Measurements from ENCODE around the gene USP46. TPM values are rescaled to one million over a fixed set of nuclear protein-coding genes. Genes with fewer than 3 reads are reported as not detected.

The USP46 gene
- total RNA-seq, 1 experiment from 2014 or later = 16.8 TPM

- H3K9me3 Mint-ChIP-seq (ENCODE audit: unreplicated experiment) = no peaks in the 10 kb centered on the region
- intact Hi-C loops (cut with micrococcal nuclease) = no loop called here
- no peaks in the 10 kb centered on the region for H3K36me3 Mint-ChIP-seq (ENCODE audit: insufficient read depth, unreplicated experiment)
- H3K4me1 Mint-ChIP-seq (ENCODE audit: insufficient read depth, unreplicated experiment) = peaks cover 12% of the 10 kb centered on the region
- CTCF ChIA-PET = interaction anchor here (0.6 to 3.3 kb wide), 4 partner anchors 85 to 431 kb away, joined by 3 to 23 read pairs (median 3); no protein-coding TSS in a partner anchor
- no peak overlapping the region for H3K4me3 Mint-ChIP-seq (ENCODE audit: unreplicated experiment)
- POLR2A ChIA-PET = no interaction called here
- H3K27ac Mint-ChIP-seq (ENCODE audit: low read depth, unreplicated experiment) = no peak overlapping the region
- TF ChIP-seq CTCF (IDR thresholded peaks at IDR 0.05; ENCODE audit: unreplicated experiment) = no peak
- DNase-seq (ENCODE audit: unreplicated experiment) = no peak
- H3K27me3 Mint-ChIP-seq (ENCODE audit: insufficient read depth, unreplicated experiment) = no peaks in the 10 kb centered on the region
- BruUV-seq (replicated peaks) = no TSS peak
Measured at GRCh38 chr4:52551487-52551886, 107.6 kb downstream of the USP46 start.

GRCh38 chr4:52550186-52550585 is 108.9 kb downstream of the USP46 start:
- Mint-ChIP-seq H3K9me3 (ENCODE audit: unreplicated experiment) (no peaks in the 10 kb centered on the region), H3K4me1 (ENCODE audit: insufficient read depth, unreplicated experiment) (peaks cover 9% of the 10 kb centered on the region), H3K27ac (ENCODE audit: low read depth, unreplicated experiment) (no peak overlapping the region), H3K36me3 (ENCODE audit: insufficient read depth, unreplicated experiment) (no peaks in the 10 kb centered on the region), H3K4me3 (ENCODE audit: unreplicated experiment) (no peak overlapping the region), H3K27me3 (ENCODE audit: insufficient read depth, unreplicated experiment) (no peaks in the 10 kb centered on the region)
- no peak for TF ChIP-seq CTCF (IDR thresholded peaks at IDR 0.05; ENCODE audit: unreplicated experiment)
- no peak for DNase-seq (ENCODE audit: unreplicated experiment)
- BruUV-seq (replicated peaks) = no TSS peak
- intact Hi-C loops (cut with micrococcal nuclease) = no loop called here
- CTCF ChIA-PET = interaction anchor here (0.6 to 6.9 kb wide), 3 partner anchors 433 to 662 kb away, joined by 3 to 244 read pairs (median 3); no protein-coding TSS in a partner anchor
- POLR2A ChIA-PET = no interaction called here

GRCh38 chr4:52548818-52549570 is 110.1 kb downstream of the USP46 start:
- ChIA-PET CTCF (interaction anchor here (6.9 kb wide), 1 partner anchor 435 kb away, joined by 244 read pairs; no protein-coding TSS in a partner anchor), POLR2A (no interaction called here)
- no peak for DNase-seq (ENCODE audit: unreplicated experiment)
- intact Hi-C loops (cut with micrococcal nuclease) = loop anchor here (10.0 kb wide), 1 partner anchor 314 kb away; no protein-coding TSS in a partner anchor
- no peak overlapping the region for H3K4me3 Mint-ChIP-seq (ENCODE audit: unreplicated experiment)
- no peak overlapping the region for H3K27ac Mint-ChIP-seq (ENCODE audit: low read depth, unreplicated experiment)
- no peaks in the 10 kb centered on the region for H3K27me3 Mint-ChIP-seq (ENCODE audit: insufficient read depth, unreplicated experiment)
- BruUV-seq (replicated peaks) = no TSS peak
- no peaks in the 10 kb centered on the region for H3K4me1 Mint-ChIP-seq (ENCODE audit: insufficient read depth, unreplicated experiment)
- H3K9me3 Mint-ChIP-seq (ENCODE audit: unreplicated experiment) = no peaks in the 10 kb centered on the region
- TF ChIP-seq CTCF (IDR thresholded peaks at IDR 0.05; ENCODE audit: unreplicated experiment) = no peak
- no peaks in the 10 kb centered on the region for H3K36me3 Mint-ChIP-seq (ENCODE audit: insufficient read depth, unreplicated experiment)

GRCh38 chr4:52546449-52546848 is 112.7 kb downstream of the USP46 start:
- H3K27ac Mint-ChIP-seq (ENCODE audit: low read depth, unreplicated experiment) = no peak overlapping the region
- ChIA-PET POLR2A (interaction anchor here (2.1 kb wide), 1 partner anchor 436 kb away, joined by 5 read pairs; no protein-coding TSS in a partner anchor), CTCF (interaction anchor here (0.6 to 6.9 kb wide), 46 partner anchors 10 to 1689 kb away, joined by 3 to 244 read pairs (median 5); partner anchors contain the start of gene USP46)
- DNase-seq (ENCODE audit: unreplicated experiment) = no peak
- no TSS peak for BruUV-seq (replicated peaks)
- TF ChIP-seq CTCF (IDR thresholded peaks at IDR 0.05; ENCODE audit: unreplicated experiment) = no peak
- H3K36me3 Mint-ChIP-seq (ENCODE audit: insufficient read depth, unreplicated experiment) = no peaks in the 10 kb centered on the region
- H3K27me3 Mint-ChIP-seq (ENCODE audit: insufficient read depth, unreplicated experiment) = no peaks in the 10 kb centered on the region
- intact Hi-C loops (cut with micrococcal nuclease) = loop anchor here (10.0 kb wide), 1 partner anchor 312 kb away; no protein-coding TSS in a partner anchor
- no peak overlapping the region for H3K4me3 Mint-ChIP-seq (ENCODE audit: unreplicated experiment)
- no peaks in the 10 kb centered on the region for H3K4me1 Mint-ChIP-seq (ENCODE audit: insufficient read depth, unreplicated experiment)
- no peaks in the 10 kb centered on the region for H3K9me3 Mint-ChIP-seq (ENCODE audit: unreplicated experiment)

All from MCF 10A (cell line).